Measurements from ENCODE around the gene PIK3CD.

- TF ChIP-seq CTCF (conservative IDR thresholded peaks at IDR 0.05) (no peak), EZH2 (IDR thresholded peaks at IDR 0.05; ENCODE audit: low read depth) (no peak)
Observed at GRCh38 chr1:9613625-9614299, 37.8 kb upstream of the PIK3CD start.

All from PC-9 (cell line).